H1 (cell line): ENCODE results near the gene STX12. TPM values are rescaled to one million over a fixed set of nuclear protein-coding genes. Genes with fewer than 3 reads are reported as not detected.
A peak's percentile ranks its signal among the peaks of the same experiment; 100 is the strongest.

Source experiments
- CTCF ChIA-PET: fragments of 300-600 bp; sonication (Branson Sonifier 250); formaldehyde crosslinking; loops from one replicate; lab custom pipeline; 2021; ENCODE audit not compliant: partially characterized antibody; lab: Charles Lee
- POLR2A ChIA-PET: fragments of 300-600 bp; sonication (Branson Sonifier 250); formaldehyde crosslinking; loops from one replicate; lab custom pipeline; 2021; ENCODE audit warnings: inconsistent platforms; ENCODE audit not compliant: partially characterized antibody; lab: Charles Lee
- DNase-seq, 2 experiments: peaks; one replicate each; pipeline versions ENCODE4 v3.0.0 to v3.0.0-alpha.2; 2010 to 2022; ENCODE audit warnings: low spot score in 2 of 2, low read depth in 1 of 2, mixed read lengths in 1 of 2
- FAIRE-seq: peaks from 2 replicates; lab custom pipeline; 2011; peaks lifted over from hg19 to GRCh38; lab: Jason Lieb, UNC
- H2AFZ ChIP-seq: 2 replicates; pipeline ENCODE4 v1.8.1; 2012; ENCODE audit warnings: low read length, inconsistent platforms
- H2AK5ac ChIP-seq: 2 replicates; pipeline ENCODE4 v1.6.1; 2013; ENCODE audit warnings: low read depth, low read length
- H2BK120ac ChIP-seq: replicated peaks from 2 replicates; pipeline ENCODE3; 2013; ENCODE audit warnings: low read depth, low read length, inconsistent platforms
- H2BK12ac ChIP-seq: 2 replicates; pipeline ENCODE4 v1.6.1; 2013; ENCODE audit warnings: low read depth, low read length
- H2BK15ac ChIP-seq: 2 replicates; pipeline ENCODE4 v1.6.1; 2013; ENCODE audit warnings: low read length
- H2BK20ac ChIP-seq: 2 replicates; pipeline ENCODE4 v1.6.1; 2013; ENCODE audit warnings: low read length
- H2BK5ac ChIP-seq: 2 replicates; pipeline ENCODE4 v1.6.1; 2013; ENCODE audit warnings: low read depth, low read length
- H3K14ac ChIP-seq: 2 replicates; pipeline ENCODE4 v1.6.1; 2013; ENCODE audit warnings: inconsistent platforms; ENCODE audit not compliant: insufficient read length
- H3K18ac ChIP-seq: 2 replicates; pipeline ENCODE4 v1.6.1; 2013; ENCODE audit warnings: low read length; ENCODE audit errors: extremely low read depth
- H3K23ac ChIP-seq: 2 replicates; pipeline ENCODE4 v1.6.1; 2013; ENCODE audit warnings: inconsistent platforms; ENCODE audit not compliant: insufficient read length
- H3K23me2 ChIP-seq: 2 replicates; pipeline ENCODE4 v1.6.1; 2013; ENCODE audit warnings: low read depth, low read length
- H3K27ac ChIP-seq: 2 replicates; pipeline ENCODE4 v1.6.1; 2011; ENCODE audit warnings: low read depth, low read length, inconsistent platforms
- H3K27me3 ChIP-seq, 4 experiments: replicated peaks in 1 of 4; 1 replicate in 1 of 4; 2 replicates in 3 of 4; pipeline versions ENCODE4 v1.6.1 to v1.8.1; 2011 to 2013; ENCODE audit warnings: low read length in 3 of 4, mild to moderate bottlenecking in 3 of 4, inconsistent platforms in 2 of 4, mixed read lengths in 2 of 4, moderate library complexity in 1 of 4; ENCODE audit not compliant: control insufficient read depth in 3 of 4, insufficient read depth in 3 of 4; ENCODE audit errors: extremely low read depth in 1 of 4
- H3K36me3 ChIP-seq, 4 experiments: 2 replicates each; pipeline versions ENCODE4 v1.6.1 to v1.8.1; 2011 to 2013; ENCODE audit warnings: mild to moderate bottlenecking in 4 of 4, low read length in 3 of 4, moderate library complexity in 2 of 4, control low read depth in 1 of 4, inconsistent platforms in 1 of 4; ENCODE audit not compliant: insufficient read depth in 4 of 4, control insufficient read depth in 2 of 4
- H3K4ac ChIP-seq: replicated peaks from 2 replicates; pipeline ENCODE3; 2013; ENCODE audit warnings: low read length, low read depth, mixed read lengths, inconsistent platforms; ENCODE audit not compliant: insufficient read length
- H3K4me1 ChIP-seq, 4 experiments: replicated peaks in 1 of 4; 1 replicate in 1 of 4; 2 replicates in 3 of 4; pipeline versions ENCODE4 v1.6.1 to v1.8.1; 2011 to 2013; ENCODE audit warnings: low read length in 3 of 4, inconsistent platforms in 2 of 4, mixed read lengths in 1 of 4; ENCODE audit not compliant: insufficient read depth in 4 of 4, control insufficient read depth in 3 of 4
- H3K4me2 ChIP-seq, 2 experiments: 2 replicates each; pipeline versions ENCODE4 v1.6.1 to v1.8.1; 2011 to 2013; ENCODE audit warnings: low read depth in 2 of 2, low read length in 2 of 2, control low read depth in 1 of 2, inconsistent platforms in 1 of 2, mild to moderate bottlenecking in 1 of 2; ENCODE audit not compliant: insufficient read depth in 1 of 2
- H3K4me3 ChIP-seq, 4 experiments: fragments of 200-600, 300-600 bp in 1 of 4; sonication (generic), shearing (Covaris generic), sonication (Bioruptor Twin) in 1 of 4; 2 replicates each; pipeline versions ENCODE4 v1.5.1 to v1.8.1; 2011 to 2016; ENCODE audit warnings: low read length in 4 of 4, low read depth in 3 of 4, control low read depth in 2 of 4, inconsistent platforms in 2 of 4, mild to moderate bottlenecking in 2 of 4, mixed read lengths in 1 of 4, moderate library complexity in 1 of 4; ENCODE audit not compliant: insufficient read depth in 2 of 4; ENCODE audit errors: extremely low read depth in 1 of 4
- H3K56ac ChIP-seq: replicated peaks from 2 replicates; pipeline ENCODE3; 2013; ENCODE audit warnings: low read depth, mild to moderate bottlenecking, mixed read lengths, low read length, inconsistent platforms; ENCODE audit not compliant: insufficient read length
- H3K79me1 ChIP-seq: 2 replicates; pipeline ENCODE4 v1.6.1; 2013; ENCODE audit warnings: low read depth, low read length, control low read depth
- H3K79me2 ChIP-seq, 2 experiments: 2 replicates each; pipeline versions ENCODE4 v1.6.1 to v1.8.1; 2012 to 2013; ENCODE audit warnings: low read length in 2 of 2, mild to moderate bottlenecking in 2 of 2, inconsistent platforms in 1 of 2; ENCODE audit not compliant: insufficient read depth in 2 of 2, control insufficient read depth in 1 of 2
- H3K9ac ChIP-seq, 4 experiments: replicated peaks in 1 of 4; 1 replicate in 1 of 4; 2 replicates in 3 of 4; pipeline versions ENCODE4 v1.6.1 to v1.8.1; 2011 to 2013; ENCODE audit warnings: low read depth in 3 of 4, low read length in 3 of 4, control low read depth in 2 of 4, mild to moderate bottlenecking in 2 of 4, moderate library complexity in 2 of 4, inconsistent platforms in 1 of 4; ENCODE audit errors: extremely low read depth in 1 of 4
- H3K9me3 ChIP-seq, 2 experiments: 2 replicates each; pipeline versions ENCODE4 v1.6.1 to v1.8.1; 2012 to 2013; ENCODE audit warnings: mild to moderate bottlenecking in 2 of 2, moderate library complexity in 2 of 2, control low read depth in 1 of 2, inconsistent platforms in 1 of 2, low read depth in 1 of 2, low read length in 1 of 2, mixed read lengths in 1 of 2; ENCODE audit not compliant: insufficient read depth in 2 of 2
- H4K20me1 ChIP-seq, 2 experiments: replicated peaks in 1 of 2; 2 replicates each; pipeline versions ENCODE3 to v1.8.1; 2011 to 2013; ENCODE audit warnings: inconsistent platforms in 2 of 2, low read length in 2 of 2, mild to moderate bottlenecking in 1 of 2; ENCODE audit not compliant: insufficient read depth in 2 of 2, control insufficient read depth in 1 of 2
- H4K5ac ChIP-seq: 2 replicates; pipeline ENCODE4 v1.6.1; 2013; ENCODE audit warnings: low read length, low read depth, mixed read lengths, inconsistent platforms; ENCODE audit not compliant: insufficient read length
- H4K8ac ChIP-seq: 2 replicates; pipeline ENCODE4 v1.8.0; 2013; ENCODE audit warnings: mild to moderate bottlenecking, moderate library complexity, low read length, inconsistent platforms; ENCODE audit not compliant: insufficient read depth; ENCODE audit errors: extremely low read depth
- H4K91ac ChIP-seq: replicated peaks from 2 replicates; pipeline ENCODE3; 2013; ENCODE audit warnings: low read length, mixed read lengths, inconsistent platforms; ENCODE audit not compliant: insufficient read length
- EZH2 ChIP-seq: fragments of 200-600 bp; sonication (generic); IDR thresholded peaks from 2 replicates; pipeline ENCODE4 v1.7.1; 2012; ENCODE audit warnings: low read depth, mild to moderate bottlenecking, moderate library complexity, low read length, inconsistent platforms; ENCODE audit not compliant: severe bottlenecking
- POU5F1 ChIP-seq: IDR thresholded peaks from 2 replicates; pipeline ENCODE4 v1.6.1; 2011; ENCODE audit warnings: low read depth, mild to moderate bottlenecking, low read length, moderate library complexity
- RAD21 ChIP-seq, 2 experiments: IDR thresholded peaks in 1 of 2; conservative IDR thresholded peaks in 1 of 2; 2 replicates each; pipeline ENCODE4 v1.6.1; 2011; ENCODE audit warnings: low read depth in 2 of 2, low read length in 2 of 2, improper control_type of control experiment in 1 of 2, inconsistent platforms in 1 of 2, mild to moderate bottlenecking in 1 of 2, moderate library complexity in 1 of 2
- RXRA ChIP-seq: IDR thresholded peaks from 2 replicates; pipeline ENCODE4 v1.6.1; 2011; ENCODE audit warnings: low read depth, mild to moderate bottlenecking, low read length, moderate library complexity; ENCODE audit not compliant: insufficient read depth
- SIX5 ChIP-seq: IDR thresholded peaks from 2 replicates; pipeline ENCODE4 v1.6.1; 2011; ENCODE audit warnings: mild to moderate bottlenecking, low read depth, low read length
- USF2 ChIP-seq: IDR thresholded peaks from 2 replicates; pipeline ENCODE4 v1.6.1; 2011; ENCODE audit warnings: low read length, improper control_type of control experiment
- WGBS, 2 experiments: shearing (Covaris generic) in 1 of 2; methylation state at CpG; one replicate each; pipeline versions ENCODE4 v1.1.6 to v1.1.7; 2013 to 2015; ENCODE audit warnings: low lambda C conversion rate in 2 of 2, mixed read lengths in 2 of 2, inconsistent platforms in 1 of 2, low coverage in 1 of 2, missing lambda C conversion rate in 1 of 2; ENCODE audit not compliant: insufficient replicate concordance in 2 of 2, insufficient coverage in 1 of 2, insufficient read length in 1 of 2; ENCODE audit errors: extremely low coverage in 1 of 2, missing lambda C conversion rate in 1 of 2; 5-methylcytosine and 5-hydroxymethylcytosine counted together
- long read RNA-seq, 2 experiments: library from RNA in 1 of 2; library from capped mRNA in 1 of 2; stranded (forward); transcript quantifications; one replicate each; pipeline ENCODE4 v2.0.0, GENCODE V29; 2021; ENCODE audit warnings: inconsistent platforms in 1 of 2
- polyA minus RNA-seq, 3 experiments: library from RNA; depleted of rRNA, polyadenylated mRNA; stranded (reverse); fragments of >200 nt; gene quantifications; 1 replicate in 2 of 3; 2 replicates in 1 of 3; pipeline ENCODE4 v1.2.3, GENCODE V29; 2011
- polyA plus RNA-seq, 7 experiments: library from polyadenylated mRNA; depleted of rRNA in 3 of 7; stranded (reverse) in 5 of 7; unstranded in 2 of 7; fragments of >200 nt in 5 of 7; fragments of 200-250 nt in 2 of 7; gene quantifications; 1 replicate in 5 of 7; 2 replicates in 1 of 7; 4 replicates in 1 of 7; pipeline versions ENCODE4 v1.2.1 to v1.2.3, GENCODE V29; 2011 to 2013; ENCODE audit warnings: missing spikeins in 2 of 7, mixed read lengths in 2 of 7
- total RNA-seq: library from RNA; stranded (reverse); fragmentation: NEBNext Ultra II Directional; extraction: Animal tissue kit (Norgen Biotek cat#: 25700); gene quantifications from 2 replicates; pipeline ENCODE4 v1.2.1, GENCODE V29; 2021

The STX12 gene
- total RNA-seq, result 11.0 and 11.6 TPM in 2 replicates
- polyA plus RNA-seq (2011; rRNA removed), result 3.7 and 3.9 TPM in 2 replicates
- polyA plus RNA-seq (2011; cell fraction: cytosol; rRNA removed), result 4.2 TPM
- 5.4 TPM for polyA plus RNA-seq (2011; cell fraction: nucleus; rRNA removed)
- polyA plus RNA-seq (2012, experiment 1 of 2), result 4.8 to 7.4 TPM (median 5.6 TPM) in 4 replicates
- 1.1 TPM for polyA plus RNA-seq (2012, experiment 2 of 2)
- polyA plus RNA-seq (2013, experiment 1 of 2), result 8.8 TPM
- 8.0 TPM for polyA plus RNA-seq (2013, experiment 2 of 2)
- polyA minus RNA-seq (2011; rRNA and poly(A)+ RNA removed), result 4.8 and 8.2 TPM in 2 replicates
- polyA minus RNA-seq (2011; cell fraction: cytosol; rRNA and poly(A)+ RNA removed), result 3.2 TPM
- 4.5 TPM for polyA minus RNA-seq (2011; cell fraction: nucleus; rRNA and poly(A)+ RNA removed)
- long read RNA-seq, experiment 1, partial matches to known transcripts, result 11 of 14 reads
- long read RNA-seq, experiment 1, other reads (novel, unspliced or antisense), result 2 of 14 reads
- long read RNA-seq, experiment 2, transcript STX12-201 (9 exons, 3,079 nt), result major isoform, 11 of 23 reads
- long read RNA-seq, experiment 2, partial matches to known transcripts, result 10 of 23 reads
- long read RNA-seq, experiment 2, other reads (novel, unspliced or antisense), result 2 of 23 reads

- Histone ChIP-seq H2BK12ac (no peak within 1 kb of the TSS), H2BK120ac (no peak within 1 kb of the TSS), H4K91ac (no peak within 1 kb of the TSS), H3K79me2 (peaks cover 0 to 13% of the 10 kb centered on the region in 2 experiments; a peak in 1 of 4 replicates), H4K20me1 (no peaks in the 10 kb centered on the region), H3K4me3 (peak within 1 kb of the TSS; percentile 71 to 95 (median 89)), H4K5ac (no peak within 1 kb of the TSS), H3K27me3 (no peaks in the 10 kb centered on the region), H3K4me2 (peak within 1 kb of the TSS; percentile 91 to 93), H2BK20ac (no peak within 1 kb of the TSS), H3K27ac (no peak within 1 kb of the TSS), H2AFZ (peak within 1 kb of the TSS; percentile 78), H3K36me3 (no peaks in the 10 kb centered on the region), H2AK5ac (no peak within 1 kb of the TSS), H3K4me1 (peaks cover 0 to 2% (median 0%) of the 10 kb centered on the region in 4 experiments; a peak in 2 of 7 replicates), H2BK5ac (no peak within 1 kb of the TSS), H3K23me2 (peaks cover 7% of the 10 kb centered on the region; the same call in 1 of the 2 replicates), H3K18ac (no peak within 1 kb of the TSS; the same call in 1 of the 2 replicates), H3K14ac (no peak within 1 kb of the TSS), H3K9ac (peak within 1 kb of the TSS; percentile 51 to 76 (median 60)), H3K9me3 (no peaks in the 10 kb centered on the region), H2BK15ac (no peak within 1 kb of the TSS), H3K79me1 (no peaks in the 10 kb centered on the region), H3K4ac (no peak within 1 kb of the TSS), H4K8ac (peak within 1 kb of the TSS; percentile 6; the same call in 1 of the 2 replicates), H3K56ac (no peak within 1 kb of the TSS), H3K23ac (no peak within 1 kb of the TSS)
- 2% methylated on average over 49 of the region's 58 CpGs; no CpG with 5 or more reads in 1 of the 2 experiments for WGBS, 2 experiments
- FAIRE-seq (no peak), DNase-seq (peak; percentile 96 to 97)
- CTCF ChIA-PET, result interaction anchor here (0.5 to 1.4 kb wide), 9 partner anchors 10 to 370 kb away, joined by 3 to 7 read pairs (median 3); partner anchors contain the start of genes FAM76A and XKR8
- POLR2A ChIA-PET, result interaction anchor here (0.7 to 4.3 kb wide), 8 partner anchors 9 to 78 kb away, joined by 3 to 23 read pairs (median 4); partner anchors contain the start of genes FAM76A and PPP1R8
- TF ChIP-seq POU5F1, result no peak
- no peak for TF ChIP-seq RAD21 (IDR thresholded peaks at IDR 0.05 in 1 of 2, conservative IDR thresholded peaks at IDR 0.05 in 1 of 2; ENCODE audit: low read depth in 2 of 2, low read length in 2 of 2)
- no peak for TF ChIP-seq SIX5
- no peak for TF ChIP-seq RXRA
- TF ChIP-seq USF2, result no peak
- TF ChIP-seq EZH2, result no peak
These were observed at the start of gene STX12 for GRCh38 chr1:27772932-27773825. Gene STX12, plus strand, starts transcription at chr1:27773219. Its CDS starts 89 bp downstream, at chr1:27773308.
